Calu3 (cell line): ENCODE data around the gene CETN3. TPM values are rescaled to one million over a fixed set of nuclear protein-coding genes. Genes with fewer than 3 reads are reported as not detected.
"Not testable (repeated sequence)": the region's sequence is repeated elsewhere in the genome, so short reads cannot be mapped to it uniquely, and the experiment has no call there.

ENCODE experiments used
- BruUV-seq: library from RNA; stranded (reverse); fragments of 400-500 nt; replicated peaks from 2 replicates; lab custom pipeline; 2021; lab: Mats Ljungman, UMichigan
- CTCF ChIA-PET: fragments of 300-600 bp; sonication (Branson Sonifier 250); formaldehyde crosslinking; loops from one replicate; lab custom pipeline; 2022; ENCODE audit warnings: antibody characterized with exemption; lab: Charles Lee
- DNase-seq: peaks from one replicate; pipeline ENCODE4 v3.0.0; 2022
- H3K27ac Mint-ChIP-seq: one replicate; pipeline ENCODE4 v1.8.0; 2022; ENCODE audit warnings: mixed read lengths; ENCODE audit not compliant: unreplicated experiment
- H3K27me3 Mint-ChIP-seq: one replicate; pipeline ENCODE4 v1.8.0; 2022; ENCODE audit warnings: mixed read lengths; ENCODE audit not compliant: unreplicated experiment
- H3K36me3 Mint-ChIP-seq: one replicate; pipeline ENCODE4 v1.8.0; 2022; ENCODE audit warnings: mild to moderate bottlenecking, moderate library complexity, mixed read lengths; ENCODE audit not compliant: insufficient read depth, unreplicated experiment
- H3K4me1 Mint-ChIP-seq: one replicate; pipeline ENCODE4 v1.8.0; 2022; ENCODE audit warnings: mild to moderate bottlenecking, low read depth, mixed read lengths; ENCODE audit not compliant: unreplicated experiment
- H3K4me3 Mint-ChIP-seq: one replicate; pipeline ENCODE4 v1.8.0; 2022; ENCODE audit warnings: mild to moderate bottlenecking, low read depth, moderate library complexity, mixed read lengths; ENCODE audit not compliant: unreplicated experiment
- H3K9me3 Mint-ChIP-seq: one replicate; pipeline ENCODE4 v1.8.0; 2022; ENCODE audit warnings: low read depth, mixed read lengths; ENCODE audit not compliant: unreplicated experiment
- CTCF ChIP-seq: fragments of 200-600 bp; IDR thresholded peaks from one replicate; pipeline ENCODE4 v1.8.0; 2022; ENCODE audit warnings: antibody characterized with exemption; ENCODE audit not compliant: unreplicated experiment
- intact Hi-C: fragments of 100-400 bp; cut with micrococcal nuclease; formaldehyde crosslinking; loops from one replicate; pipeline ENCODE4 v1.10.0; 2022; ENCODE audit not compliant: unreplicated experiment
- total RNA-seq: library from RNA; stranded (reverse); gene quantifications from 2 replicates; pipeline ENCODE4 v1.2.3, GENCODE V29; 2022

CETN3 gene
- total RNA-seq, 1 experiment from 2014 or later = 40.3 TPM

- intact Hi-C loops = no loop called here
- peaks cover 11% of the 10 kb centered on the region for H3K4me1 Mint-ChIP-seq
- TF ChIP-seq CTCF = no peak
- peaks cover 5% of the 10 kb centered on the region for H3K9me3 Mint-ChIP-seq
- no peak overlapping the region for H3K27ac Mint-ChIP-seq
- CTCF ChIA-PET = interaction anchor here (0.6 kb wide), 1 partner anchor 73 kb away, joined by 4 read pairs; no protein-coding TSS in a partner anchor
- H3K4me3 Mint-ChIP-seq = no peak overlapping the region
- H3K27me3 Mint-ChIP-seq = no peaks in the 10 kb centered on the region
- no peaks in the 10 kb centered on the region for H3K36me3 Mint-ChIP-seq
- no TSS peak for BruUV-seq
- DNase-seq = no peak
Measured at GRCh38 chr5:90378752-90379151, 30.8 kb downstream of the CETN3 start.

GRCh38 chr5:90371269-90371668 is 38.3 kb downstream of the CETN3 start:
- DNase-seq, CTCF ChIA-PET, H3K27me3 Mint-ChIP-seq, intact Hi-C loops, H3K27ac Mint-ChIP-seq, H3K4me1 Mint-ChIP-seq, H3K4me3 Mint-ChIP-seq, BruUV-seq, H3K36me3 Mint-ChIP-seq: not testable (repeated sequence)
- H3K9me3 Mint-ChIP-seq = peaks cover 13% of the 10 kb centered on the region

- TF ChIP-seq CTCF = no peak
- no peak for DNase-seq
- H3K36me3 Mint-ChIP-seq = no peaks in the 10 kb centered on the region
- no peaks in the 10 kb centered on the region for H3K27me3 Mint-ChIP-seq
- intact Hi-C loops = no loop called here
- no peaks in the 10 kb centered on the region for H3K4me1 Mint-ChIP-seq
- H3K4me3 Mint-ChIP-seq = no peak overlapping the region
- H3K9me3 Mint-ChIP-seq = peaks cover 8% of the 10 kb centered on the region
- no TSS peak for BruUV-seq
- no peak overlapping the region for H3K27ac Mint-ChIP-seq
- CTCF ChIA-PET = no interaction called here
Measured at GRCh38 chr5:90368454-90369246, 40.9 kb downstream of the CETN3 start.

- TF ChIP-seq CTCF = no peak
- peaks cover 8% of the 10 kb centered on the region for H3K9me3 Mint-ChIP-seq
- no TSS peak for BruUV-seq
- no peak overlapping the region for H3K27ac Mint-ChIP-seq
- H3K36me3 Mint-ChIP-seq = no peaks in the 10 kb centered on the region
- H3K27me3 Mint-ChIP-seq = no peaks in the 10 kb centered on the region
- intact Hi-C loops = no loop called here
- no peaks in the 10 kb centered on the region for H3K4me1 Mint-ChIP-seq
- H3K4me3 Mint-ChIP-seq = no peak overlapping the region
- no peak for DNase-seq
- CTCF ChIA-PET = no interaction called here
Measured at GRCh38 chr5:90367879-90368278, 41.7 kb downstream of the CETN3 start.

- Mint-ChIP-seq H3K4me3 (no peak overlapping the region), H3K36me3 (no peaks in the 10 kb centered on the region), H3K9me3 (peaks cover 6% of the 10 kb centered on the region), H3K27me3 (no peaks in the 10 kb centered on the region), H3K27ac (no peak overlapping the region), H3K4me1 (no peaks in the 10 kb centered on the region)
- no peak for DNase-seq
- intact Hi-C loops = no loop called here
- no TSS peak for BruUV-seq
- CTCF ChIA-PET = no interaction called here
- TF ChIP-seq CTCF = no peak
Measured at GRCh38 chr5:90366948-90367347, 42.6 kb downstream of the CETN3 start.
